Natural killer cell (primary cell): ENCODE measurements around the gene ABT1. TPM values are rescaled to one million over a fixed set of nuclear protein-coding genes. Genes with fewer than 3 reads are reported as not detected.

Experiments used
- ATAC-seq, 3 donors: fragments of 150-1000 bp in 2 of 3; fragments of 200-7000 bp in 1 of 3; cut with Tn5 transposase; 1 replicate in 1 of 3; 2 replicates in 2 of 3; pipeline ENCODE4 v1.10.0; 2021; ENCODE audit warnings: mild to moderate bottlenecking in 2 of 3, moderate library complexity in 2 of 3
- DNase-seq, 2 donors: peaks; one replicate each; pipeline versions ENCODE4 v3.0.0 to v3.0.0-alpha.2; 2013 to 2021; ENCODE audit warnings: mixed read lengths in 1 of 2
- H3K27ac ChIP-seq: one replicate; pipeline ENCODE4 v1.5.1; 2013; ENCODE audit warnings: mild to moderate bottlenecking, low read length
- H3K27me3 ChIP-seq: one replicate; pipeline ENCODE4 v1.6.1; 2013; ENCODE audit warnings: low read length; ENCODE audit not compliant: control insufficient read depth, insufficient read depth
- H3K36me3 ChIP-seq: one replicate; pipeline ENCODE4 v1.6.1; 2013; ENCODE audit warnings: low read length; ENCODE audit not compliant: control insufficient read depth, insufficient read depth
- H3K4me1 ChIP-seq: one replicate; pipeline ENCODE4 v1.6.1; 2013; ENCODE audit warnings: low read length; ENCODE audit not compliant: control insufficient read depth, insufficient read depth
- H3K4me3 ChIP-seq: one replicate; pipeline ENCODE4 v1.5.1; 2013; ENCODE audit warnings: low read length
- H3K9me3 ChIP-seq: one replicate; pipeline ENCODE4 v1.6.1; 2013; ENCODE audit warnings: low read length; ENCODE audit not compliant: control insufficient read depth, insufficient read depth
- H3K27ac Mint-ChIP-seq, 2 donors: one replicate each; pipeline ENCODE4 v1.8.0; 2022; ENCODE audit warnings: mild to moderate bottlenecking in 2 of 2, mixed read lengths in 2 of 2, moderate library complexity in 1 of 2
- H3K27me3 Mint-ChIP-seq, 2 donors: one replicate each; pipeline ENCODE4 v1.8.0; 2022; ENCODE audit warnings: low read depth in 2 of 2, mixed read lengths in 2 of 2
- H3K36me3 Mint-ChIP-seq: one replicate; pipeline ENCODE4 v1.8.0; 2022; ENCODE audit warnings: mixed read lengths
- H3K4me1 Mint-ChIP-seq, 2 donors: one replicate each; pipeline ENCODE4 v1.8.0; 2022; ENCODE audit warnings: mixed read lengths in 2 of 2
- H3K4me3 Mint-ChIP-seq: one replicate; pipeline ENCODE4 v1.8.0; 2022; ENCODE audit warnings: mild to moderate bottlenecking, moderate library complexity, mixed read lengths
- H3K9me3 Mint-ChIP-seq, 2 donors: one replicate each; pipeline ENCODE4 v1.8.0; 2022; ENCODE audit warnings: mixed read lengths in 2 of 2
- CTCF ChIP-seq: fragments of 200-600 bp; IDR thresholded peaks from one replicate; pipeline ENCODE4 v1.8.0; 2022; ENCODE audit warnings: antibody characterized with exemption
- WGBS: methylation state at CpG from one replicate; pipeline ENCODE4 v1.1.7; 2013; ENCODE audit warnings: missing lambda C conversion rate; ENCODE audit not compliant: insufficient coverage; 5-methylcytosine and 5-hydroxymethylcytosine counted together
- intact Hi-C: fragments of 100-400 bp; cut with micrococcal nuclease; formaldehyde crosslinking; loops from one replicate; pipeline ENCODE4 v1.14.2; 2022
- total RNA-seq, 4 donors: library from RNA; stranded (reverse); fragments of 120-200 nt in 1 of 4; gene quantifications; one replicate each; pipeline versions ENCODE4 v1.2.3 to v1.2.4, GENCODE V29; 2013 to 2022

Gene ABT1
- total RNA-seq, 3 donors from 2014 or later (not counting 1 experiment from before 2014, with no cell fraction given), result 23.9 to 30.7 (median 29.9) TPM

- Mint-ChIP-seq H3K36me3 (no peaks in the 10 kb centered on the region), H3K27me3 (peaks cover 12 to 37% of the 10 kb centered on the region in 2 donors), H3K9me3 (no peaks in the 10 kb centered on the region), H3K4me1 (no peaks in the 10 kb centered on the region), H3K4me3 (no peak overlapping the region), H3K27ac (no peak overlapping the region)
- no peak overlapping the region for H3K4me3 ChIP-seq
- no peaks in the 10 kb centered on the region for H3K9me3 ChIP-seq
- no peak for ATAC-seq
- intact Hi-C loops, result no loop called here
- no peaks in the 10 kb centered on the region for H3K36me3 ChIP-seq
- TF ChIP-seq CTCF, result no peak
- peaks cover 14% of the 10 kb centered on the region for H3K4me1 ChIP-seq
- peaks cover 20% of the 10 kb centered on the region for H3K27me3 ChIP-seq
- 17% methylated on average over 2 of the region's 4 CpGs for WGBS
- no peak overlapping the region for H3K27ac ChIP-seq
- DNase-seq, result no peak
Measured at GRCh38 chr6:26592649-26593048, 4.1 kb upstream of the ABT1 start.

DNA sequence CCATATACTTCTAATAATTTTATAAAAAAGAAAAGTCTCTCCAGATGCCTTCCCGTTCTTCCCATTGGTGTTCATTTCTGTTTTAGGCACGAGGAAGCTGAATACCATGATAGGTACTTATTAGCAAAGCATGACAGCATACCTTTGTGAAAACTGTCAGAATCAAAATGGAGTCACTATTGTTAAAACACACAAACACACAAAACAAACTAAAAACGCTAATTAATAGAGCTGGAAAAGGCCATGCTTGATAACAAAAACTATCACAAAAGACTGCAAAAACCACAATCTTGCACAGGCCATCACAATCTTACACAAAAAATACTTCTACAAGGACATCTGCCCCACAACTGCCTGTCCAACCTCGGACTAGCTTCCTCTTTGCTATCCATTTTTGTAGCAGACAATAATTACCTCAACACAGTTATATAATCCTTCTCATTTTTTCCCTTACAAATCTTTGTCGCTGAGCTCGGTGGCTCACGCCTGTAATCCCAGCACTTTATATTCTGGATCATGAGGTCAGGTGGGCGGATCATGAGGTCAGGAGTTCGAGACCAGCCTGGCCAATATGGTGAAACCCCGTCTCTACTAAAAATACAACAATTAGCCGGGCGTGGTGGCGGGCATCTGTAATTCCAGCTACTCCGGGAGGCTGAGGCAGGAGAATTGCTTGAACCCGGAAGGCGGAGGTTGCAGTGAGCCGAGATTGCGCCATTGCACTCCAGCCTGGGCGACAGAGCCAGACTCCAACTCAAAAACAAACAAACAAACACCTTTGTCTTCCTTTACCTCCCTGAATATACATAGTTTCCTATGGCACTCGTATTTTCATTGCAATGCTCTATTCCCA lies 3.2 kb upstream of the ABT1 start:
- peaks cover 7% of the 10 kb centered on the region for H3K36me3 ChIP-seq
- peaks cover 18% of the 10 kb centered on the region for H3K4me1 ChIP-seq
- WGBS, result 56% methylated on average over 20 of the region's 20 CpGs
- H3K27me3 Mint-ChIP-seq, result peaks cover 12 to 37% of the 10 kb centered on the region in 2 donors
- no peak for TF ChIP-seq CTCF
- H3K36me3 Mint-ChIP-seq, result no peaks in the 10 kb centered on the region
- no peak overlapping the region for H3K4me3 ChIP-seq
- peaks cover 20% of the 10 kb centered on the region for H3K27me3 ChIP-seq
- no peak overlapping the region for H3K4me3 Mint-ChIP-seq
- H3K27ac Mint-ChIP-seq, result no peak overlapping the region
- peaks cover 6 to 7% of the 10 kb centered on the region in 2 donors for H3K4me1 Mint-ChIP-seq
- no peak overlapping the region for H3K27ac ChIP-seq
- no peaks in the 10 kb centered on the region for H3K9me3 Mint-ChIP-seq
- DNase-seq (no peak), ATAC-seq (no peak)
- intact Hi-C loops, result no loop called here
- no peaks in the 10 kb centered on the region for H3K9me3 ChIP-seq

DNA sequence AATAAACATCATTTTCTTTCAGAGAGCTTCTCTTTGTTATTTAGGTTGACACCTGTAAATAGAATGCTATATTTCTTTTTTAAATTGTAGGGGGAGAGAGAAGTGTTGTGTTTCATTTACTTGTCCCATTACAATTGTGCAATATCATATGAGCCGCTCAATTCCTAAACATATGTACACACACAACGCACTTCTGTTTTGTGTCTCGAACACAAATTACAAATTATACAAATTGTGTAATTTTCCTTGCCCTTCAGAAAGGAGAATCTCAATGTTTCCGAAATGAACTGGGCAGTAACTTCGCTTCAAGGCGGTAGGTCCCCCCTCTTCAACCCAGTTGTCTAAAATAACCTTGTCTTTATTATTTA lies 2.6 kb upstream of the ABT1 start:
- Histone ChIP-seq H3K27me3 (peaks cover 20% of the 10 kb centered on the region), H3K9me3 (no peaks in the 10 kb centered on the region), H3K4me1 (peaks cover 18% of the 10 kb centered on the region), H3K27ac (no peak overlapping the region), H3K36me3 (peaks cover 12% of the 10 kb centered on the region), H3K4me3 (no peak overlapping the region)
- intact Hi-C loops, result no loop called here
- H3K36me3 Mint-ChIP-seq, result no peaks in the 10 kb centered on the region
- DNase-seq (no peak), ATAC-seq (no peak)
- H3K4me3 Mint-ChIP-seq, result peak overlapping the region; percentile 57
- H3K27me3 Mint-ChIP-seq, result peaks cover 12 to 33% of the 10 kb centered on the region in 2 donors
- 41% methylated on average over 4 of the region's 6 CpGs for WGBS
- no peaks in the 10 kb centered on the region for H3K9me3 Mint-ChIP-seq
- TF ChIP-seq CTCF, result no peak
- no peak overlapping the region for H3K27ac Mint-ChIP-seq
- H3K4me1 Mint-ChIP-seq, result peaks cover 6 to 10% of the 10 kb centered on the region in 2 donors
